C4-2B (cell line): Measurements from ENCODE around the gene FBXW12.

Source experiments
- ZFX ChIP-seq: fragments of 450-650 bp; IDR thresholded peaks from 2 replicates; pipeline ENCODE4 v1.6.1; 2017
- TF ChIP-seq, protein P1 (sequence below): fragments of 450-650 bp; conservative IDR thresholded peaks from 2 replicates; pipeline ENCODE4 v1.5.1; 2017; ENCODE audit warnings: mild to moderate bottlenecking

DNA sequence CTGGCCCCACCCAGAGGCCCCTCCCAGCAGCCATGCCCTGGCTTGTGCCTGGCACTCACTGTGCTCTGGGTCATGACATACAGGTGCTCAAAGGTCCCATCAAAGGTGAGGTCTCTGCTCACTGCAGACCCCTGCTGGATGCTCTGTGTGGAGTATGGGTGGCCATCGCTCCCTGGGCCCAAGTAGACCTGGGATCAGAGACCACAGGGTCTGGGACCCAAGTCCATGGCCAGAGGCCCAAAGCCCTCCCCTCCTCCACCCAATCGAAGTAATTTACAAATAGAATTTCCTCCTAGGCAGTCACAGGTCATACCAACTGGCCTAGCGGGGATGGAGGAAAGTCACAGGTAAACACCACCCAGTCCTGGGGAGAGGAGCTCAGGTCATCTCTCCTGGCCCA lies 50.3 kb downstream of the FBXW12 start:
- TF ChIP-seq, protein P1, sequence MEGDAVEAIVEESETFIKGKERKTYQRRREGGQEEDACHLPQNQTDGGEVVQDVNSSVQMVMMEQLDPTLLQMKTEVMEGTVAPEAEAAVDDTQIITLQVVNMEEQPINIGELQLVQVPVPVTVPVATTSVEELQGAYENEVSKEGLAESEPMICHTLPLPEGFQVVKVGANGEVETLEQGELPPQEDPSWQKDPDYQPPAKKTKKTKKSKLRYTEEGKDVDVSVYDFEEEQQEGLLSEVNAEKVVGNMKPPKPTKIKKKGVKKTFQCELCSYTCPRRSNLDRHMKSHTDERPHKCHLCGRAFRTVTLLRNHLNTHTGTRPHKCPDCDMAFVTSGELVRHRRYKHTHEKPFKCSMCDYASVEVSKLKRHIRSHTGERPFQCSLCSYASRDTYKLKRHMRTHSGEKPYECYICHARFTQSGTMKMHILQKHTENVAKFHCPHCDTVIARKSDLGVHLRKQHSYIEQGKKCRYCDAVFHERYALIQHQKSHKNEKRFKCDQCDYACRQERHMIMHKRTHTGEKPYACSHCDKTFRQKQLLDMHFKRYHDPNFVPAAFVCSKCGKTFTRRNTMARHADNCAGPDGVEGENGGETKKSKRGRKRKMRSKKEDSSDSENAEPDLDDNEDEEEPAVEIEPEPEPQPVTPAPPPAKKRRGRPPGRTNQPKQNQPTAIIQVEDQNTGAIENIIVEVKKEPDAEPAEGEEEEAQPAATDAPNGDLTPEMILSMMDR: no peak
- no peak for TF ChIP-seq ZFX
